ENCODE results near the gene TRAPPC14. TPM values are rescaled to one million over a fixed set of nuclear protein-coding genes. Genes with fewer than 3 reads are reported as not detected.

Gene TRAPPC14
- total and polyA plus RNA-seq, 2 donors from 2014 or later, result 14.8 to 27.1 TPM

DNA sequence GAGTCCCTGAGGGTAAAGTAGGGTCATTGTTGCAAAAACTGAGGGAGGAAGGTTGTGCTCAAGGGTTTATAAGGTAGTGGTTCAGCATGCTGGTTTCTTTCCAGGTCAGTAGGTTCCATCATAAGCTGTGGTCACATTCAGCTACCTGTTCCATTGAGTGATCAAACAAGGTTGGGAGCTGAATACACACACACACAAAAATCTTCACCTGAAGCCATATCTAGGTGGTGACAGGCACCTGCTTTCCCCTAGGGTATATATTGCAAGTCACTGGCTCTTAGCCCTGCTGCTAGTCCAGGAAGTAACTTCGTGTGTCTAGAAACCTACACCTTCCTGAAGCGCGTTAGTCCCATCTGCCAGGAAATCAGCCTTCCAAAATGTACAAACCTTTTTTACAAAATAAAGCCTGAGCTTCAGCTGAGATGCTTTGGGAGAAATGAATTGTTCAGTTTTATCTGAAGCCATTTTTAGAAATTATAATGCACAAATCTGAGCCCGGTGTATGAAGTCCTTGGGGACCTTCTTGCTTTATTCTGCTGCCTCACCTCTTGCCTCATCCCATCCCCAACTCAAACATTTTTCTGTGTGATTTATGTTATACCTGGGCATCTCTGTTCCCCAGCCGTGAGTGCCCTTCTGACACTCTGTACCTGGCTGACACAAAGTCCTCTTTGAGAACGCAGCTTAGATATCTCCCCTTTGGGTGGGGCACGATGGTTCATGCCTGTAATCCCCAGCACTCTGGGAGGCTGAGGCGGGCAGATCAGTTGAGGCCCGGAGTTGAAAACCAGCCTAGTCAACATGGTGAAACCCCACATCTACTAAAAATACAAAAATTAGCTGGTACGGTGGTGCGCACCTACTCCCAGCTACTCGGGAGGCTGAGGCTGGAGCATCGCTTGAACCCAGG, 20.4 kb downstream of the TRAPPC14 start:
- intact Hi-C loops (cut with DNase I), result no loop called here
- Histone ChIP-seq H3K27me3 (ENCODE audit: control insufficient read depth, insufficient read depth, low read length) (no peaks in the 10 kb centered on the region), H3K9me3 (ENCODE audit: control insufficient read depth in 2 of 3, insufficient read depth in 1 of 3, low read length in 3 of 3) (no peaks in the 10 kb centered on the region), H3K9ac (ENCODE audit: low read length in 3 of 3) (no peak overlapping the region), H3K4me3 (ENCODE audit: low read length in 3 of 3) (no peak overlapping the region), H3K4me1 (ENCODE audit: control insufficient read depth in 2 of 3, insufficient read depth in 2 of 3, low read depth in 1 of 3, low read length in 3 of 3) (no peaks in the 10 kb centered on the region), H3K27ac (ENCODE audit: low read depth in 2 of 2, low read length in 2 of 2) (no peak overlapping the region), H3K36me3 (ENCODE audit: control insufficient read depth in 2 of 3, insufficient read depth in 3 of 3, low read length in 3 of 3) (no peaks in the 10 kb centered on the region)
- FAIRE-seq (no peak), DNase-seq (peak in 1 of 5 donors; percentile 36)
- TF ChIP-seq, protein P1, sequence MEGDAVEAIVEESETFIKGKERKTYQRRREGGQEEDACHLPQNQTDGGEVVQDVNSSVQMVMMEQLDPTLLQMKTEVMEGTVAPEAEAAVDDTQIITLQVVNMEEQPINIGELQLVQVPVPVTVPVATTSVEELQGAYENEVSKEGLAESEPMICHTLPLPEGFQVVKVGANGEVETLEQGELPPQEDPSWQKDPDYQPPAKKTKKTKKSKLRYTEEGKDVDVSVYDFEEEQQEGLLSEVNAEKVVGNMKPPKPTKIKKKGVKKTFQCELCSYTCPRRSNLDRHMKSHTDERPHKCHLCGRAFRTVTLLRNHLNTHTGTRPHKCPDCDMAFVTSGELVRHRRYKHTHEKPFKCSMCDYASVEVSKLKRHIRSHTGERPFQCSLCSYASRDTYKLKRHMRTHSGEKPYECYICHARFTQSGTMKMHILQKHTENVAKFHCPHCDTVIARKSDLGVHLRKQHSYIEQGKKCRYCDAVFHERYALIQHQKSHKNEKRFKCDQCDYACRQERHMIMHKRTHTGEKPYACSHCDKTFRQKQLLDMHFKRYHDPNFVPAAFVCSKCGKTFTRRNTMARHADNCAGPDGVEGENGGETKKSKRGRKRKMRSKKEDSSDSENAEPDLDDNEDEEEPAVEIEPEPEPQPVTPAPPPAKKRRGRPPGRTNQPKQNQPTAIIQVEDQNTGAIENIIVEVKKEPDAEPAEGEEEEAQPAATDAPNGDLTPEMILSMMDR (IDR thresholded peaks at IDR 0.05; ENCODE audit: borderline replicate concordance, extremely low read depth, insufficient read depth), result no peak

DNA sequence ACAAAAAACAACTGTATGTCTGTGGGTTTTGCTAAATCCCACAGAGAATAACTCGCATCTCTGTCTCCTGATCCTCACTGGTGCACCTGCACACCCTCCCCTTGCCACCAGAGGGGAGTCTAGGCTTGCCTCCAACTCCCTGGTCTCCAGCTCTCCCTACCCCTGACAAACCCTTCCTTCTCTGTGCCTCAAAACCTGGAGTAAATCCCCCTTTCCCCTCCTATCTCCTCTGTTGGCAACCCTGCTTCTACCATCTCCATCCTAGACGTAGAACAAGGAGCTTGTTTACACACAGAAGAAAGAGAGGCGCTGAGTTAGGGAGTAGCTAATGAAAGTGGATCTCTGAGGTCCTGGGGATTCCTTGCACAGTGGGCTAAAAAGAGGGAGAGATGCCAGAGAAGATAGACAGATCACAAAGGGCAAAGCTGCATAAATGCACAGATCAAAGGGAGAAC, 25.8 kb downstream of the TRAPPC14 start:
- no peak overlapping the region for H3K27ac ChIP-seq (ENCODE audit: low read depth in 2 of 2, low read length in 2 of 2)
- TF ChIP-seq, protein P1 (IDR thresholded peaks at IDR 0.05; ENCODE audit: borderline replicate concordance, extremely low read depth, insufficient read depth), result peak; percentile 80

DNA sequence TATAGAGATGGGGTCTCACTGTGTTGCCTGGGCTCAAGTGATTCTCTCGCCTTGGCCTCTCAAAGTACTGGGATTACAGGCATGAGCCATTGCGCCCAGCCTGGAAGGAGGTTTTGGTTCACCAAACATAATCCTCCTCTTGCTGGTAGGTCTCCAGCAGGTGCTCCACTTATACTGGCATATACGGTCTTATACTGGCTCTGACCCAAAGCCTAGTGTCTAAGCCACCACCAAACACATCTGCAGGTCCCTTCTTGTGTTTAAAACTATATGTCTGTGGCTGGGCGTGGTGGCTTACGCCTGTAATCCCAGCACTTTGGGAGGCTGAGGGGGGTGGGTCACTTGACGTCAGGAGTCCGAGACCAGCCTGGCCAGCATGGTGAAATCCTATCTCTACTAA, 26.4 kb downstream of the TRAPPC14 start:
- no peak overlapping the region for H3K9ac ChIP-seq (ENCODE audit: low read length in 3 of 3)
- TF ChIP-seq, protein P1 (IDR thresholded peaks at IDR 0.05; ENCODE audit: borderline replicate concordance, extremely low read depth, insufficient read depth), result no peak
- no peak for FAIRE-seq
- H3K36me3 ChIP-seq (ENCODE audit: control insufficient read depth in 2 of 3, insufficient read depth in 3 of 3, low read length in 3 of 3), result no peaks in the 10 kb centered on the region
- H3K27me3 ChIP-seq (ENCODE audit: control insufficient read depth, insufficient read depth, low read length), result no peaks in the 10 kb centered on the region
- H3K9me3 ChIP-seq (ENCODE audit: control insufficient read depth in 2 of 3, insufficient read depth in 1 of 3, low read length in 3 of 3), result no peaks in the 10 kb centered on the region
- H3K27ac ChIP-seq (ENCODE audit: low read depth in 2 of 2, low read length in 2 of 2), result no peak overlapping the region
- no peak overlapping the region for H3K4me3 ChIP-seq (ENCODE audit: low read length in 3 of 3)
- no peak for DNase-seq
- peaks cover 0 to 8% (median 5%) of the 10 kb centered on the region in 3 donors for H3K4me1 ChIP-seq (ENCODE audit: control insufficient read depth in 2 of 3, insufficient read depth in 2 of 3, low read depth in 1 of 3, low read length in 3 of 3)
- intact Hi-C loops (cut with DNase I), result no loop called here

More for the DNA sequence above, 25.8 kb downstream of the TRAPPC14 start:
- H3K9ac ChIP-seq (ENCODE audit: low read length in 3 of 3), result no peak overlapping the region
- H3K27me3 ChIP-seq (ENCODE audit: control insufficient read depth, insufficient read depth, low read length), result no peaks in the 10 kb centered on the region
- peaks cover 0 to 8% (median 5%) of the 10 kb centered on the region in 3 donors for H3K4me1 ChIP-seq (ENCODE audit: control insufficient read depth in 2 of 3, insufficient read depth in 2 of 3, low read depth in 1 of 3, low read length in 3 of 3)
- no peak overlapping the region for H3K4me3 ChIP-seq (ENCODE audit: low read length in 3 of 3)
- H3K9me3 ChIP-seq (ENCODE audit: control insufficient read depth in 2 of 3, insufficient read depth in 1 of 3, low read length in 3 of 3), result no peaks in the 10 kb centered on the region
- no peak for FAIRE-seq
- intact Hi-C loops (cut with DNase I), result no loop called here
- peak in 4 of 5 donors; percentile 62 to 78 (median 72) for DNase-seq
- no peaks in the 10 kb centered on the region for H3K36me3 ChIP-seq (ENCODE audit: control insufficient read depth in 2 of 3, insufficient read depth in 3 of 3, low read length in 3 of 3)

Data from kidney (tissue), 14 donors.